NOMO-1 treated with DMSO at 0.1 percent for 48 hours (cell line): ENCODE results near the gene EHD4.

ENCODE experiments used
- DNase-seq: peaks from one replicate; lab custom pipeline; 2025; ENCODE audit not compliant: unreplicated experiment; lab: John Stamatoyannopoulos, UW

Gene EHD4

GRCh38 chr15:41995476-41995855, 23.1 kb upstream of the EHD4 start:
- no peak for DNase-seq

GRCh38 chr15:41994772-41995475, 22.6 kb upstream of the EHD4 start:
- no peak for DNase-seq

DNA sequence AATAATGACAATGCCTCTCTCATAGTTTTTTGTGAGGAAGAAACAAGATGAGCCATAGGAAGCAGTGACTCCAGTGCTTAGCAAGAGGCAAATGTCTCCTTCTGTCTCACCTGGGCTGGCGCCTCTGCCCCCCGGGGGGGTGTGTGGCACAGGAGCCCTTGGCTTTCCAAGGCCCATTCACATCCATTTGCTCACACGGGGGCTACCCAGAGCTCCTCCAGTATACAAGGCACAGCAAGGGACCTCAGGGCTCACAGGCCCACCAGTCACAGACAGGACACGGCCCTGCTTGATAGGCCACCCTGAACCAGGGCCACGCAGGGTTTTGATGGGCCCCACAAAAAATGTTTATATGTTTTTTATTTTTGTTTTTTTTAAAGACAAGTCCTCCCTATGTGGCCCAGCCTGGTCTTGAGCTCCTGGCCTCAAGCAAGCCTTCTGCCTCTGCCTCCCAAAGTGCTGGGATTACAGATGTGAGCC, 21.9 kb upstream of the EHD4 start:
- no peak for DNase-seq

DNA sequence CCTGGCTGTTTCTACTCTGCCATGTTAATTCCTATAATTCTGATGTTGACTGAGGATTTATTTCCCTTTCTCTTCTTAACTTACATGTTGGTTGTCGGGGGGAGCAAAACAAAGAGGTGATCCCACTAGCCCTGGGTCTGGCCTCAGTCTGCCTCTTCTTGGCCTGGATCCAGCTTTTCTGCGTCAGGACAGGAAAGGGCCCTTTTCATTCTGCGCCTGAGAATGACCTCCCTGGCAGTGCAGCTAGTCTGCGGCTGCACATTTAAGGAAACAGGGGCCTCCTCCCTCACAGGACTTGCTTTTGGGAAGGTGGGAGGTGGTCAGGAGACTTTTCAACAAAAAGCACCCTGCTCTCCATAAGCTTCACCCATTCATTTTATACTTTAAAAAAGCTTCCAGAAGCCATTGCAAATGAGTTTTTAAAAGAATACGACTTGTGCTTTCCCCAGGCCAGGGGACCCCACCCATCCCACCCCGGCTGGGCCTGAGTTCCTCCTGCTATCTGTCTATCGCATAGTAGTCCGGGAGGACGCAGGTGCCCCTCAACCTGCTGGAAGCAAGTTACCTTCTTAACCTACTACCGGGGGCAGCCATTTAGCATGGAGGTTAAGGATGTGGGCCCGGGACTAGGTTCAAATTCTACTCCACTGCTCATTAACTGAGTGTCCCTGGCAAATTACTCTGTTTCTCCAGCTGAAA, 21.3 kb upstream of the EHD4 start:
- no peak for DNase-seq

DNA sequence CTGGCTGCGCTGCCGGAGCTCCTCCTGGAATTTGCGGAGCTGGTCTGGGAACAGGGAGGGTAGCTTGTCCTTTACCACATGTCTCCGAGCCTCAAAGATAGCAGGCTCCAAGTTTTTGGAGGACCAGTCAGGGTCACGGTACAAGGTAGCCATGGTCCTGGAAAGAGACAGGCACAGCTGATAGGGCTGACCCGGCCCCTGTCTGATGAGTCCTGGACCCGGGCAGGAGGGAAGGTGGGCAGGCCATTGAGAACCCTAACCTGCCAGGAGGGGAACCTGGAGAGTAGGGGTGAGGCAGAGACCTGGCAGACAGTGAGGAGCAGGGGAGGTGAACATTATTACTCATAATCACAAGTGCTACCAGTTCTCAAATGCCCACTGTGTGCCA, 20.4 kb upstream of the EHD4 start:
- DNase-seq = no peak

DNA sequence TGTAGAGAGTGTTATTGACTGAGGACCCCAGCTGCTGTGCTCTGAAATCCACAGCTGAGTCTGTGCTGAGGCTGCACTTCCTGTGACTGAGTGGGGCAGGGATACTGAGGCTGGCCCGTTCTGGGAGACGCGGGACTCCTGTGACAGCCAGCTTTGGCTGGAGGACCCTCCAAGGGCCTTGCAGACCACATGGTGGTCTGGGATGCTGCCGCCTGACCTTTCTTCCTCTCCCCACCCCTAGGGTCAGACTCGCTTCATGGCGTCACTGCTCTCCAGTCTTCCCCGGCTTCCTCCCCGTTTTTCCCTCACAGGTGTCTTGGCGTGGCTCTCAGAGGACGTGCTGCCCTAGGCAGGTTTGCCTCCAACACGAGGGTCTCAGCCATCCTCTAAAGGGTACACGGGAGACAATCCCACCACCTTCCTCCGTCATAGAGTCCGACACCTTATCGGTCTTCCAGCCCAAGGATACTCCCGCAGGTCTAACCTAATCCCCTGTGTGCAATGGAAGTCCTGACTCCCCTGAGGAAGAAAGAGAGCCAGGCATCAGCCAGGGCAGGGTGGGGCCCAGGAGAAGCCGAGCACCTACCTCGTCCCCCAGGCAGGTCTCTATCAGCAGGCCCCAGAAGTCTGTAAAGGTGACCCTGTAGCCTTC, 19.9 kb upstream of the EHD4 start:
- DNase-seq = no peak

DNA sequence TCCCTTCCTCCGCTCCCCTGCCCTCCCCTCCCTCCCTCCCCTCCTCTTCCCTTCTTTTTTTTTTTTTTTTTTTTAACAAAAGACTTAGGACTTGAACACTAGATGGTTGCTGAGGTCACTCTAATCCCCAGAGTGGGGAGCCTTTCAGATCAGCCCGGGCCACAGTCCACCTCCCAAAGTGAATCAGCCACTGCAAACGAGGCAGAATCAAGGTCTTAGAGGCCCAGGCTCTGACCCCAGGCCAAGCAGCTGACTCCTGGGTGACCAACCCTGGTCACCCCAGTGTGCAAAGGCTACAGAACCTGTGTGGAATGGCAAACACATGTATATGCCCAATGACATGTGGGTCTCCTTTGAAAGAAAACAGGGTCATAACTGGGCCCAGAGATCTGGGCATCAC, 18.3 kb upstream of the EHD4 start:
- no peak for DNase-seq

DNA sequence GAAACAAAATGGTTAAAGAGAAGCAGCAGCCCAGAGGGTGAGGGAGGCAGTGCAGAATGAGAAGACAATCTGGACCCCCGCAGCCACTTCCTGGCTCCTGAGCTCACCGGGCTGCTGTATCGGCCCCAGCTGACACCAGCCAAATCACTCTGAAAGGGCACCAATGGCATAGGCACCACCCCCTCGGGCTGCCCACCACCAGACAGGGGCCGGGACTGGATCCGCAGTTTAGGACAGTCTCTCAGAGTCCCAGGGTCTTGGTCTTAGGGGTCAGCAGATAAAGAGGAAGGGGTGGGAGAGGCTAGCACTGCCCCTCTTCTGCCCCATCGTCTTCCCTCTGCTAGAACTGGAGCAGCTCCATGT, 17.9 kb upstream of the EHD4 start:
- no peak for DNase-seq

GRCh38 chr15:41989573-41990242, 17.4 kb upstream of the EHD4 start:
- peak; percentile 36 for DNase-seq

- no peak for DNase-seq
Observed at GRCh38 chr15:41988896-41989572, 16.7 kb upstream of the EHD4 start.

DNA sequence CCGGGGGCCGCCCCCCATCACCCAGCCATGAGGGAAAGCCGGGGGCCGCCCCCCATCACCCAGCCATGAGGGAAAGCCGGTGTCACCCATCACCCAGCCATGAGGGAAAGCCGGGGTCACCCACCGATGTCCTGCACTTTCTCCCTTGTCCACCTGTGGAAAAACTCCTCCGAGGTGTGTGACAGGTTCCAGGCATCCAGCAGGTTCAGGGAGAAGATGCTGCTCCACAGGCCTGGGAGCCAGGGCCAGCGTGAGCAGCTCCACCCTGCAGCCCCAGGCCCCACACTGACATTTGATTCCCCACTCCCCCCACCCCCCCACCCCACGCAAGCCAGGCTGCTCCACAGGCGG, 15.5 kb upstream of the EHD4 start:
- no peak for DNase-seq

DNA sequence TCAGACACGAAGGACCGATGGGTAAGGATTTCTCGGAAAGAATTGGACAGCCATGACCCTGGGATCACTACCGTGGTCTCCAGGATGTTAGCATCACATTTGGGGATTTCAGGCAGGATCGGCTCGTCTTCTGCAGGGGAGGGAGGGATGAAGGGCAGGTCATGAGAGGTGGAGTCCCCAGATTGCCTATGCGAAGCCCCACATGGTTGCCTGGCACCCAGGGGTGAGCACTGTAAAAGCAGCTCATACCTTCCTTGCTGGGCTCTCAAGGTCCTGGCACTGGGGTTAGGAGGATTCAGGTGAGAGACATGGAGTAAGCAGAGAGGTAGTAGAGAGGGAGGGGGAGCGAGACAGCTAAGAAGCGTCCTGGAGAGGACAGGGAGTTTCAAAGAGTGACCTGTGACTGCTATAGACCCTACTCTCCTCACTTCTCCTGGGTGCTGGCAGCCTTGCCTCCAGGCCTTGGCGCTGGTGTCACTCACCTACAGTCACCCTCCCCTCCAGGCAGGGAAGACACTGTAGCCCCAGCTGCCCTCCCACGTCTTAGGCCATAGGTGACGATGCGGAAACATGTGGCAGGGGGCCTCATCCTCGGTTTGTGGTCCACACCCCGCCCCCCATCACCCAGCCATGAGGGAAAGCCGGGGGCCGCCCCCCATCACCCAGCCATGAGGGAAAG, 15.0 kb upstream of the EHD4 start:
- no peak for DNase-seq

DNA sequence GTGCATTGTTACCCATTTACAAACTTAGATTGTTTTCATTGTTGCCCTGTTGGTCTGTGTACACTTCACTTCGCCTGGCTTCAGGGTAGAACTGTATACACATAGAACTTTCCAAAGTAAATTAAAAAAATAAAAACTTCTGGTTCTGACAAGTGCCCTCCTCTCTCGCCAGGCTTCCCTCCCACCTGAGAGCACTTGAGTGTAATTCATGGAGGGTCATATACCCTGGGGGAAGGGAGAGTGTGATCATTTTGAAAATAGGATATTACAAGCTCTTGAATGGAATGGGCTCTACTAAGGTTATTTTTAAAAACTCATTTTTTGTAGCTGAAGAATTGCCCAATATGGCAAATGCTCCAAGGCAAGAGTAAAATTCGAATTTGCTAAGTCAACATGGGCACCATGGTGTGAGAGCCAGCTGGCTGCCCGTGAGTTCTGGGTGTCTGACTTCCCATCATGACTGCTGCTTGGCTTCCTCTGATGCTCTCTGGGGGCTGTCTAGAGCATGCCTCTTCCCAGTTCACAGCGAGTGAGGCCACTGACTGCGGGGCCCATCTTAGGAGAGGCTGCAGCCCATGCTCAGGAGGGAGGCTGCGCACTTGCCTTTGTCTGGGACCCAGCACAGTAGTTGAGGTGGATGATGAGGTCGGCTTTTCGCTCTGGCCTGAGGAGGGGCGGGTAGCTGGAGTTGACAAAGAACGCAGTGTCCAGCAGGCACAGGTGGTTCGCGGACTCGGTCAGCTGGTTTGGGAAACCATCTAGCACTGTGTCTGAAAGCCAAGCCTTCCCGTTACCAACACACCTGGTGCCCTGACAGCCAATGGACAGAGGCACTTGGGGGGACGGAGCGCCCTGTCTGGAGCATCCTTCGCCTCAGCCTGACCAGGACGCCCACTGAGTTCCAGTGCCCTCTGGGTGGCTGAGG, 13.1 kb upstream of the EHD4 start:
- DNase-seq = no peak

DNA sequence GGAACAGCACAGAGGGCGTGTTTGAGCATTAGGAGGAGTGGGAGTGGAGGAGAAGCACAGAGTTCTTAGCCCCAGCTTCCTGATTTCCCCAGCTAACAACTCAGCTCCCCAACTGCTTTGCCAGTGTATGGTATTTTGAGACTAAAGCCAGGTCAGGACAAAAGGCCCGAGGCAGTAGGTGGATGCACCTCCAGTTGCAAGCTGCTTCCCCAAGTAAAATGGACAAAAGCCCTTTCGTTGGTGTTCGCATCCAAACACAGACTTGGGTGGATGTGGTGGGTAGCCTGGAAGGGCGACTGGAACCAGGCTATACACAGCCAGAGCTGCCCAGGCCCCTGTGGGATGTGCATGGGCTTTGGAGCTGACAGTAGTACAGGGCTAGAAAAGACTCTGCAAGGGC, 12.3 kb upstream of the EHD4 start:
- DNase-seq = no peak

GRCh38 chr15:41983621-41984571, 11.5 kb upstream of the EHD4 start:
- DNase-seq = no peak

DNA sequence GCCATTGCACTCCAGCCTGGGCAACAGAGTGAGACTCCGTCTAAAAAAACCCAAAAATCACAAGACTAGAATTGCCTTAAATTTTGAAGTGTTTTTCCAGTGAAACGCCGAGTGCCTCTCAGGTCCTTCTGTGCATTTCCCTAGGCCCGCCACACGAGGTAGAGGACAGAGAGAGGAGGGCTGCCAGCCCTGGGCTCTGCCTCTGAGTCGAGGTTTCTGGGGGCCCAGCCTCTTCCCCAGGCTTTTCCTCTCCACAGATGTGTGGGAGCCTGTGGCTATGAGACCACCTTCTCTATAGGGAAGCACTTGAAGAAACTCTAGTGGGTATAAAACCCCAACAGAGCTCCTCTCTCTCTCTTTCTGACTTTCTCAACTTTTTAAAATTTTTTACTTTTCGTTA, 10.9 kb upstream of the EHD4 start:
- no peak for DNase-seq

DNA sequence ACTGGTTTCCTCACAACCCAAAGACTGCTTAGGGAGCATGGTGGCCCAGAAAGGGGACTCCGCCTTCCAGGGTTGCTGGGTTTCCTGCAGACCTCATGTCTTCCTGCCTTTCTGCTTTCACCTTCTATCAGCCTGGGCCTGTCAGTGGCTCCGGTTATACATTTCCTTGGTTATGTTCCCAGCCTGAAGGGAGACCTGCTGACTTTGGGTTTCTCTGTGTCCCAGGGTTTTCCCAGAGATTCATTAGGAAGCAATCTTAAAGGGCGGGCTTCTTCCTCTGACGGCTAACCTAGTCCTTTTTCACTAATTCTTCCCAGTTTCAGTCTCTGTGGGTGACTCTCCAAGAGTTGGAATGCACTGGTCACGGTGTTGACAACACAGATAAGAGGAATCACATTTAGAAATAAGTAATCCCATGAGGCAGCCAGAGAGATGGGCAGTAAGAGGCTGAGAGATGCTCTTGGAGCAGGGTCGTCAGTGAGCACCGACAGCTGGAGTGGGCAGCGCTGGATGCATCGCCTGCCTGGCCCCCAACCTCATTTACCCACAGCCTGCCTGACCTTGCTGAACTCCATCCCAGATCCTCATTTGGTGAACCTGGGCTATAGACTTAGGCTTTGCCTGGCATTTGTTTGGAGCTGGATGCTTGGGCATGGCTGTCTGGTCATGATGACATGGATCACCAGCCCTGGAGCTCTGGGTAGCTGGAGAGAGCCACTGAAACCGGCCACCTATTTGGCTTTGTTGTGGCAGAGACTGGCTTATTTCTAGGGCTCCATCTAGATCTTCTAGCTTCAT, 10.0 kb upstream of the EHD4 start:
- DNase-seq = no peak
